GM21526 (cell line): ENCODE data around the gene NLRP7.
"Not testable (repeated sequence)": the region's sequence is repeated elsewhere in the genome, so short reads cannot be mapped to it uniquely, and the experiment has no call there.

ENCODE experiments used
- ATAC-seq: cut with Tn5 transposase; IDR thresholded peaks from one replicate; pipeline ENCODE4 v1.9.1; 2021; ENCODE audit warnings: moderate library complexity; ENCODE audit not compliant: unreplicated experiment, low FRiP score

The NLRP7 gene

DNA sequence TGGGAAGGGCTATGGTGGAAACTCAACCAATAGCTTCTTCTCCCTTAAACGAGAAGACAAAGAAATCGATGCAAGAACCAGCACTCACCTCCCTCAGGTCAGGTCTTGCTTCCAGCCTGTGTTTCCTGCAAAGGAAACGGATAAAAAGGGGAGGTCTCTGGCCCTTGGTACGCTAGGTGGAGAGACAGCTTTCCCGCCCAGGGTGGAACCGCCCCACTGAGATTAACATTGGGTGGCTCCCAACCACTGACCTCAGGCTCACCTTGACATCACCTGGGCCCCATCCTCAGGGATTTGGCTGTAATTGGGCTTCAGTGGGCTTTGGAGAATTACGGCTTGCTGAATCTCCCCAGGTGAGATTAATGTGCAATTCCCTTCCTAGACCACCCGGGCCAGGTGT lies at the start of gene NLRP7:
NLRP7 (minus strand) TSS at position 150 of the 400 bp plus-strand sequence.
- ATAC-seq = no peak

DNA sequence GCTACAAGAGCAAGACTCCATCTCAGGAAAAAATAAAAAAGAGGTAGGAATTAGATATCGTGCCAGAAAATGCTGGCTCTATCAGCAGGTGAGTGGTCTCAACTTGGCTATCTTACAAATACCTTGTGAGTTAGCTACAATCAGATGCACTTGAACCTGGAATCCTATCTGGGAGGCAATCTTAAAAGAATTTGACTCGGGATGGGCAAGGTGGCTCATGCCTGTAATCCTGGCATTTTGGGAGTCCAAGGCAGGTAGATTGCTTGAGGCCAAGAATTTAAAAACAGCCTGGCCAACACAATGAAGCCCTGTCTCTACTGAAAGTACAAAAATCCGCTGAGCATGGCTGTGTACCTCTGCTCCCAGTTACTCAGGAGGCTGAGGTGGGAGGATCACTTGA lies 48.2 kb upstream of the NLRP7 start:
- no peak for ATAC-seq

- ATAC-seq = not testable (repeated sequence)
These were observed 42.2 kb upstream of the NLRP7 start for GRCh38 chr19:54989531-54989930.

DNA sequence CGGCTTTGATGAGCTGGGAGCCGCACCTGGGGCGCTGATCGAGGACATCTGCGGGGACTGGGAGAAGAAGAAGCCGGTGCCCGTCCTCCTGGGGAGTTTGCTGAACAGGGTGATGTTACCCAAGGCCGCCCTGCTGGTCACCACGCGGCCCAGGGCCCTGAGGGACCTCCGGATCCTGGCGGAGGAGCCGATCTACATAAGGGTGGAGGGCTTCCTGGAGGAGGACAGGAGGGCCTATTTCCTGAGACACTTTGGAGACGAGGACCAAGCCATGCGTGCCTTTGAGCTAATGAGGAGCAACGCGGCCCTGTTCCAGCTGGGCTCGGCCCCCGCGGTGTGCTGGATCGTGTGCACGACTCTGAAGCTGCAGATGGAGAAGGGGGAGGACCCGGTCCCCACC lies 35.2 kb upstream of the NLRP7 start:
- not testable (repeated sequence) for ATAC-seq

GRCh38 chr19:54973229-54974090 lies 26.1 kb upstream of the NLRP7 start:
- ATAC-seq = not testable (repeated sequence)

- not testable (repeated sequence) for ATAC-seq
These were observed 24.1 kb upstream of the NLRP7 start for GRCh38 chr19:54971446-54971845.

- ATAC-seq = no peak
These were observed 22.3 kb upstream of the NLRP7 start for GRCh38 chr19:54969647-54970046.

- no peak for ATAC-seq
These were observed 20.3 kb upstream of the NLRP7 start for GRCh38 chr19:54967611-54968010.

GRCh38 chr19:54965055-54965454 lies 17.7 kb upstream of the NLRP7 start:
- not testable (repeated sequence) for ATAC-seq

DNA sequence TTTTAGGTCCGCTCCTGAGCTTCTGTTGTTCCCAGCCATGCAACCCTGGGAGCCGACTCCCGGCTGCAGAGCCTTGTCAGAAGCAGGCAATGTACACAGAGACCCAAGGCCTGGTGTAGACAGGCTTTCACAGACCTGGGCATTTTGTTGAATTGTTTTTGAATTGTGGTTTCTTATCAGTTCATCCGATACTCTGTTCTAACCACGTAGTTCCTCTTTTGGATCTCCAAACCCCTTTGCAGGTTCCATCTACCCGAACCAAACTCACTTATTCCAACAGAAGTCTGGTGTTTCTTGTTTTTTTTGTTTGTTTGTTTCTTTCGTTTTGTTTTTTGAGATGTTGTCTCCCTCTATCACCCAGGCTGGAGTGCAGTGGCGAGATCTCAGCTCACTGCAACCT lies 12.5 kb upstream of the NLRP7 start:
- ATAC-seq = peak; percentile 46

DNA sequence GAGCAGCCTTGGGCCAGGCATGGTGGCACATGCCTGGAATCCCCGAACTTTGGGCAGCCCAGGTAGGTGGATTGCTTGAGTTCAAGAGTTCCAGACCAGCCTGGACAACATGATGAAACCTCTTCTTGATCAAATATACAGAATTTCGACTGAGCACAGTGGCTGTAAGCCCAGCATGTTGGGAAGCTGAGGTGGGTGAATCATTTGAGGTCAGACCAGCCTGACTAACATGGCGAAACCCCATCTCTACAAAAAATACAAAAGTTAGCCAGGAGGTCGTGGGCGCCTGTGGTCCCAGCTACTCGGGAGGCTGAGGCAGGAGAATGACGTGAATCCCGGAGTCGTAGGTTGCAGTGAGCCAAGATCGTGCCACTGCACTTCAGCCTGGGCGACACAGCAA lies 8.0 kb upstream of the NLRP7 start:
- ATAC-seq = no peak

GRCh38 chr19:54953345-54953713 lies 6.0 kb upstream of the NLRP7 start:
- not testable (repeated sequence) for ATAC-seq

DNA sequence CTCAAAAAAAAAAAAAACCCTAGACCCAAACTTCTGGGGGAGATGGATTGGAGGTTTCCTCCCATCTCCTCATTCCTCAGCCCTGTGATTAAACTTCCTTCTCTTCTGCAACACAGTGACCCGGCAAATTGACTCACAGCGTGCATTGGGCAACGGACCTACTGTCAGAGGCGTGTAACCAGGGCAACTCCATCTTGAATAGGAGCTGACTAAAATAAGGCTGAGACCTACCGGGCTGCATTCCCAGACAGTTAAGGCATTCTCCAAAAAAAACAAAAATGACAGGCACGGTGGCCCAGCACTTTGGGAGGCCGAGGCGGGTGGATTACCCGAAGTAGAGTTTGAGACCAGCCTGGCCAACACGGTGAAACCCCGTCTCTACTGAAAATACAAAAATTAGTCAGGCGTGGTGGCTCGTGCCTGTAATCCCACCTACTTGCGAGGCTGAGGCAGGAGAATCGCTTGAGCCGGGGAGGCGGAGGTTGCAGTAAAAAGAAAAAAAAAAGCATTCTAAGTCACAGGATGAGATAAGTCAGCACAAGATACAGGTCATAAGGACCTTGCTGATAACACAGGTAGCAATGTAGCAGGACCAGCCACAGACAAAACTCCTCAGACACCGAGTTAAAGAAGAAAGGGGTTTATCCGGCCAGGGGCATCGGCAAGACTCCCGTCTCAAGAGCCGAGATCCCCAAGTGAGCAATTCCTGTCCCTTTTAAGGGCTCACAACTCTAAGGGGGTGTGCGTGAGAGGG lies 5.4 kb upstream of the NLRP7 start:
- no peak for ATAC-seq

- ATAC-seq = not testable (repeated sequence)
These were observed 3.2 kb upstream of the NLRP7 start for GRCh38 chr19:54950580-54950979.

DNA sequence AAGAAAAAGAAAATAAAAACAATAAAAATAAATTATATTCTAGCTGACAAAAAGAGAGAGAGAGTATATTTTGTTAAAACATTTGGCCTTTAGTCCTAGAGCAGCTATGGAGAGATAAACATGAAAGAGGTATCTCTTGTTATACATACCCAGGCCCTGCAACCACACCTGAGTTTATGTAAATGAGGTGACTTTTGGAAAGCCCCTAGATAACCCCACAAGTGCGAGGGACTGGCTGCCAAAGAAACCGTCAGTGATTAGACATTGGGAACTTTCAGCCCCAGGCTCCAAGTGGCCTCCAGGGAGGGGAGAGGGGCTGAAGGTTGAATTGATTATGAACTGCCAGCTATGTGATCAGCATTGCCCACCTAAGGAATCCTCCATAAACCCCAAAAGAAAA lies 2.1 kb upstream of the NLRP7 start:
- ATAC-seq = no peak

- ATAC-seq = not testable (repeated sequence)
These were observed 3.5 kb downstream of the NLRP7 start for GRCh38 chr19:54943772-54944361.

- ATAC-seq = not testable (repeated sequence)
These were observed 7.8 kb downstream of the NLRP7 start for GRCh38 chr19:54939538-54939937.

- no peak for ATAC-seq
These were observed 8.4 kb downstream of the NLRP7 start for GRCh38 chr19:54938906-54939305.

GRCh38 chr19:54937926-54938325 lies 9.4 kb downstream of the NLRP7 start:
- no peak for ATAC-seq

DNA sequence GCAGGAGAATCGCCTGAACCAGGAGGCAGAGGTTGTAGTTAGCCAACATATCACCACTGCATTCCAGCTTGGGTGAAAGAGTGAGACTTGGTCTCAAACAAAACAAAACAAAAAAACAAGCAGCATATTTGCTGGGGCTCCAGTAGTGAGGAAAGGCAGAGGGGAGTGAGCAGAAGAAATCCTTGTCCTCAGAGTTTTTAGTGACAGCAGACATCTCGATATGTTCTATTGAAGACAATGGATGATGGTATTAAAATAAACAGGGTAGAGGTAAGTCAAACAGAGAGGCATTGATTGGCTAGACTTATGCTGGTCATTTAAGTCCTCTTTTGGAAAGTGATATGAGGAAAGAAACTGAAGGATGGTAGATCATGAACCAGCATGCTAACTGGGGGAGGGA lies 19.0 kb downstream of the NLRP7 start:
- ATAC-seq = no peak

DNA sequence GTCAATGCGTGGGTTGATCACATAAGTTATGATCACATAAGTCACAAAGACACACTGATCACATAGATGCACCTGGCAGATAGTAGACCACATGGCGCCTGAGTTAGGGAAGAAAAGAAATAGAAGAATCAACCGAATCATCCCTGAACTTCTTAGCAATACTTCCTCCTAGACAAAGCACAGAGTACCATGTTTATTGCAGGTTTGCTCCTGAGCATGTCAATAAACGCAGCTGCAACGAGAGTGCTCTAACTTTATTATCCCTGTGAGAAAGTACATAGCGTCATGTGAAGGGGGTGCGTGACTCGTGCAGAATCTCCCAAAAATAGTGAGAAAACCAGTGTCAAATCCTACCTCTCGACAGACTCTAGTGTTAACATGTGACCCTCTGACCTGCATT lies 24.1 kb downstream of the NLRP7 start:
- ATAC-seq = no peak
